ENCODE results near the gene TXNRD1.

TXNRD1 gene

GRCh38 chr12:104219908-104220404 lies 4.4 kb downstream of the TXNRD1 start (continued):
- TF ChIP-seq WT1 (tag by site-specific recombination; IDR thresholded peaks at IDR 0.05) (peak; percentile 74), PRDM4 (tag by site-specific recombination; IDR thresholded peaks at IDR 0.05) (peak; percentile 41; the same call in 1 of the 2 replicates), KLF1 (tag by site-specific recombination; IDR thresholded peaks at IDR 0.05) (peak; percentile 54), ZNF660 (tag by site-specific recombination; IDR thresholded peaks at IDR 0.05) (0 out of 2 replicates have a peak, but pooled peaks have one; percentile 45), ZNF610 (tag by site-specific recombination; IDR thresholded peaks at IDR 0.05; ENCODE audit: borderline replicate concordance) (peak; percentile 66; the same call in 1 of the 2 replicates), ZNF354C (tag by site-specific recombination; IDR thresholded peaks at IDR 0.05; ENCODE audit: borderline replicate concordance, low read depth) (no peak), KLF8 (tag by site-specific recombination; IDR thresholded peaks at IDR 0.05) (peak; percentile 91), PATZ1 (tag by site-specific recombination; IDR thresholded peaks at IDR 0.05) (peak; percentile 76), KLF10 (tag by site-specific recombination; IDR thresholded peaks at IDR 0.05) (peak; percentile 29), ZBTB1 (tag by site-specific recombination; IDR thresholded peaks at IDR 0.05) (0 out of 2 replicates have a peak, but pooled peaks have one; percentile 10), ZNF626 (tag by site-specific recombination; IDR thresholded peaks at IDR 0.05) (no peak), TRIM28 (IDR thresholded peaks at IDR 0.05; ENCODE audit: borderline replicate concordance, low read length) (peak; percentile 58; the same call in 1 of the 2 replicates), ZNF24 (tag by site-specific recombination; IDR thresholded peaks at IDR 0.05) (peak; percentile 75), ATF2 (tag by site-specific recombination; IDR thresholded peaks at IDR 0.05; ENCODE audit: low read depth) (peak; percentile 31; the same call in 1 of the 2 replicates), ZNF558 (tag by site-specific recombination; IDR thresholded peaks at IDR 0.05) (0 out of 2 replicates have a peak, but pooled peaks have one; percentile 33), ZBTB20 (tag by site-specific recombination; IDR thresholded peaks at IDR 0.05) (peak; percentile 63), SP7 (tag by site-specific recombination; IDR thresholded peaks at IDR 0.05) (peak; percentile 100), SETDB1 (IDR thresholded peaks at IDR 0.05; ENCODE audit: insufficient read length, low read length) (no peak), BCL6B (tag by site-specific recombination; IDR thresholded peaks at IDR 0.05) (no peak), ZXDB (tag by site-specific recombination; IDR thresholded peaks at IDR 0.05) (peak; percentile 53), ZNF362 (tag by site-specific recombination; IDR thresholded peaks at IDR 0.05) (peak; percentile 4; the same call in 1 of the 2 replicates), OSR2 (tag by site-specific recombination; IDR thresholded peaks at IDR 0.05) (peak; percentile 97), ZNF843 (tag by site-specific recombination; IDR thresholded peaks at IDR 0.05) (peak; percentile 77), GFI1B (tag by site-specific recombination; IDR thresholded peaks at IDR 0.05) (peak; percentile 71; the same call in 1 of the 2 replicates), RBAK (tag by site-specific recombination; IDR thresholded peaks at IDR 0.05) (0 out of 2 replicates have a peak, but pooled peaks have one; percentile 30), ZNF600 (tag by site-specific recombination; IDR thresholded peaks at IDR 0.05) (peak; percentile 36; the same call in 1 of the 2 replicates), GLIS2 (tag by site-specific recombination; IDR thresholded peaks at IDR 0.05) (no peak), ZBTB8A (tag by site-specific recombination; IDR thresholded peaks at IDR 0.05) (peak; percentile 87), ZNF768 (tag by site-specific recombination; IDR thresholded peaks at IDR 0.05) (no peak), SP3 (tag by site-specific recombination; IDR thresholded peaks at IDR 0.05) (peak; percentile 51), HOXA7 (CRISPR knock-in tag; IDR thresholded peaks at IDR 0.05; ENCODE audit: borderline replicate concordance) (no peak)
